Left hindlimb (tissue), 1 donor: Measurements from ENCODE around the gene RHOT1.
"Not testable (repeated sequence)": the region's sequence is repeated elsewhere in the genome, so short reads cannot be mapped to it uniquely, and the experiment has no call there.

Experiments used
- DNase-seq: peaks from one replicate; pipeline ENCODE4 v3.0.0-alpha.2; 2018

Gene RHOT1

GRCh38 chr17:32142038-32142856 lies at the start of gene RHOT1:
Gene RHOT1, plus strand, starts transcription at chr17:32142502. Its CDS starts 191 bp downstream, at chr17:32142693.
- peak; percentile 88 for DNase-seq

GRCh38 chr17:32099686-32100085 lies 42.6 kb upstream of the RHOT1 start:
- DNase-seq: no peak

GRCh38 chr17:32100323-32100722 lies 42.0 kb upstream of the RHOT1 start:
- not testable (repeated sequence) for DNase-seq

GRCh38 chr17:32100971-32101631 lies 41.2 kb upstream of the RHOT1 start:
- no peak for DNase-seq

DNA sequence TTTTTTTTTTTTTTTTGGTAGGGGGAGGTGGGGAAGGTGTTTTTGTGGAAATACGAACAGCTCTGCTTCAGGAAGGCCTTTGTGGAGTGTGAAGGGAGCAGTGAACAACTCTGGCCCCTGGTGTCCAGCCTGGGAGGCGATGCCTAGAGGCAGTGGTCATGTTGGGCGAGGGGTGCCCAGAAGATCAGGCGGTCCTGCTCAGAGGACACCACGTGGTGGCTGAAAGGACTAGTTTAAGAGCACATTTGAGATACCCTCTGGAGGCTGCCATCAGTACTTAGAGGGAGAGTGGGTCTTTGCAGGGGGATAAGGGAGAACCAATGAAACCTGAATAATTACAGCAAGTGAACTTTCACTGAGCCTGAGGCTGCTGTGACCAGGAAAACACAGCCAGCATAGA lies 40.1 kb upstream of the RHOT1 start:
- DNase-seq: no peak

DNA sequence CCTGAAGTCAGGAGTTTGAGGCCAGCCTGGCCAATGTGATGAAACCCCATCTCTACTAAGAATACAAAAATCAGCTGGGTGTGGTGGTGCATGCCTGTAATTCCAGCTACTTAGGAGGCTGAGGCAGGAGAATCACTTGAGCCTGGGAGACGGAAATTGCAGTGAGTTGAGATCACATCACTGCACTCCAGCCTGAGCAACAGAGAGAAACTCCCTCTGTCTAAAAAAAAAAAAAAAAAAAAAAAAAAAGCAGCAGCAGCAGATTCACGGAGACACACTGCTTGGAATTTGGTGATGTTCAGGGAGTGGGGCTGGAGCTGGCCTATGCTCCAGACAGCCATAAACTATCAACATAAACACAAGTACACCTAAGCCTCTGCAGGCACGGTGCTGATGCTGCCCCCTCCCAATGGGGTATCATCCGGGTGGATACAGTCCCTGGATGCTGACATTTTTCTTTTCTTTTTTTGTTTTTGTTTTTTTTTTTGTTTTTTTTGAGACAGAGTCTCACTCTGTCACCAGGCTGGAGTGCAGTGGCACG lies 39.6 kb upstream of the RHOT1 start:
- DNase-seq: no peak

GRCh38 chr17:32103476-32104113 lies 38.7 kb upstream of the RHOT1 start:
- no peak for DNase-seq

DNA sequence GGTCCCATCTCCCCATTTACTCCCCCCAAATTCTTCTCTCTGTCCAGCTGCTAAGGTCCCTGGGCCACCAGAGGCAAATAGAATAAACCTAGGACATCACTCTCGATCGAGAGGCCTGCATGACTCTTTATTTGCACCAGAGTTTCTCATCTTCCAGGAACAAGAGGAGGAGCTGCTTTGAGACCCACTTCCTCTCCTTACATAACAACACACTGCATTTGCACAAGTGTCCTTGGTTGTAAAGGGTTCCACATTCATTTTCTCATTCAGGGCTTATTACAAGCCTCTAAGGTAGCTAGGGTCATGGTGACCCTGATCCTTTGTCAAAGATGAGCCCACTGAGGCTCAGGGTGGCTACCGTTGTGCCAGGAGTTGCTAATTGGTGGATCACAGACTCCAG lies 38.1 kb upstream of the RHOT1 start:
- DNase-seq: no peak

DNA sequence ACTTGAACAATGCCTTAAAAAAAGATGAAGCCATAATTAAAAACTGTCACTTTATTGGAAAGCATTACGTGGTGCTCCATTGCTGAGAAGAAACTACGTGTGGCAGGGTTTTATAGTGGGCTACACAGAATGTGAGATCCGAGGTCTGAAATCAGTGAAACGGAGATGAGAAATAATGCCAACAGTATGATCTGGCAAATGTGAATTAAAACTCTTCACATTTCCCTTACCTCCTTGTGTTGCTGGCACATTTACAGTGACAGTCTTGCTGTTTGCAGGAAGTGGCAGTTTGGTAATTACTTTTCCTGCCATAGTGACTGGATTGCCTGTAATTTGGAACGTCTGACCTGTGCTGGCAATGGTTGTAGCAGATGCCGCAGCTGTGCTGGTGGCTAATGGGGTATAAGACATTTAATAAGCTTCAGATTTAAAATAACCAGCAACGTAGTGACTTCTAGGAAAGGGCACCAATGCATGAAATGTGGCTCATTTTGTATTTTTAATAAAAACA lies 35.8 kb upstream of the RHOT1 start:
- not testable (repeated sequence) for DNase-seq

DNA sequence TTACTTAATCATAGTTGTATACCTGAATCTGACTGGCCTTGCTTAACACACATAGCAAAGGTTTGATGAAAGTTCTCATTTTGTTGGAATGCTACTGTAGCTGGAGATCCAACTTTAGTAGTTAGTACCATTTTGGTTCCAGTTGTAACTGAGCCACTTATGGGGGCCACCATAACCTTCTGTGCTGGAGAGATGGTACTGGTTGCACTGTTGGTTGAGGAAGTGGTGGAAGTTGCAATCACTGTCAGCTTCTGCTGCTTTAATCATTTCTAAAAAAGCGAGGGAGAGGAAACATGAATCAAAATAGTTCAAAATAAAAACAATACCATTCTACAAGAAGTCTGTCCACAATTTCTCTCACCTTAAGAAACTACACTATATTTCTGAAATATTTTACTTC lies 35.1 kb upstream of the RHOT1 start:
- DNase-seq: not testable (repeated sequence)

DNA sequence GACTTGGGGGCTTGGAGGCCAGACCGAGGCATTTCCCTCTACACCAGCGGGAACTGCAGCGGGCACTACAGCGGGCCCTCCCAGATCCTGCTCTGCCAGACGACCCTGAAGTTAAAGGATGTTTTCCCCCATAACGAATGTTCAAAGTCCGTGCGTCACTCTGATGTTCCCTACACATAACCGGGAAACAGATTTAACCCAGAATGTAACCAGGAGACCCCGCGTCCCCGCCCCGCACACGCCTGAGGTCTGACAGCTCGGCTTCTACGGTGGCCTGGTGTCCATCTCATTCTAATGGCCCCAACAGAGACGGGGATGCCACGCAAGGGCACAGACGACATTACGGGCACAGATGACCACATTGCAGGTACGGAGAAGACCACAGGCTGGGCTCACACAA lies 31.7 kb upstream of the RHOT1 start:
- no peak for DNase-seq

DNA sequence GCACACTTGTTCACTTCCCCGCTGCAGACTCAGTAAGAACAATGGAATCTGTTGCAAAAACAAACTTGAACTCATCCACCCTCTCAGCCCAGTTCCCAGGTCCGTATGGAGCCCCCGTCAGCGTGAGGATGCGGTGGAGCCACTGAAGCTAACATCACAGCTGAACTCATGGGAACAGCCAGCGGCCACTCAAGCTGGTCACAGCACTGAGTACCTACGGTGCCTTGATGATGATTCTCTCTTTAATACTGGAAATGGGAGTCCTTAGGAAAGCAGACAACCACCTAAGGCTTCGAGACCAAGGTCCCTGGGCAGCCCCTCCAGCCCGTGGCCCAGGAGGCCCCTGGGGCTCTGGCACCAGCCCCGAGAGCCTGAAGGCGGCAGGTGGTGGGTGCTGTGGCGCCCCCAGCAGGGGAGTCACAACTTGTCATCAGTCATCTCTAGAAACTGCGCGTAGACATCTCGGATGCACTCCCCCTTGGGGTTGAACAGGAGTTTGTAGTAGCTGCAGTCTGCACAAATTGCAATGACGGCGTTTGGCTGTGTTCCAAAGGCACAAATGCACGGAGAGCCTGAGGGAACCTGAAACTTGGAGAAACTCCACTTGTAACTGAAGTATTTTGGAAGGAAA lies 31.0 kb upstream of the RHOT1 start:
- DNase-seq: peak; percentile 72

DNA sequence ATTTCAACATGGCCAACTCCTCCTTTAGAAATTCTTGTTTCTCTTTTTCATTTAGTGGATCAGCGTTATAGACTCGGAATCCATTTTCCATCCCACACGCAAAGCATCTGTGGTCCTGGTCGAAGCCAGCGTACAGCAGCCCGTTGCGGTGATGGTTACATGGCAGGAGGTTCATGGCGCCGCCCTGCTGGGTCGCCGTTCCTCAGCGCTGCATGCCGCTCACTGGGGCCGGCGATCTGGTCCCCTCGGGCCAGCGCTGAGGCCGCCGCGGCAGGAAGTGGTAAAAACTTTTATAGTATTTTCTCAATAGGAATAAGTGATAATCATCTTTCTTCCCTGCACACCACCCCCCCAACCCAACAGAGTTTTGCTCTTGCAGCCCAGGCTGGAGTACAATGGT lies 29.9 kb upstream of the RHOT1 start:
- no peak for DNase-seq

- no peak for DNase-seq
Observed at GRCh38 chr17:32114536-32114935, 27.8 kb upstream of the RHOT1 start.

- not testable (repeated sequence) for DNase-seq
Observed at GRCh38 chr17:32115546-32115945, 26.8 kb upstream of the RHOT1 start.

GRCh38 chr17:32116937-32117336 lies 25.4 kb upstream of the RHOT1 start:
- no peak for DNase-seq

GRCh38 chr17:32117399-32117798 lies 24.9 kb upstream of the RHOT1 start:
- no peak for DNase-seq

DNA sequence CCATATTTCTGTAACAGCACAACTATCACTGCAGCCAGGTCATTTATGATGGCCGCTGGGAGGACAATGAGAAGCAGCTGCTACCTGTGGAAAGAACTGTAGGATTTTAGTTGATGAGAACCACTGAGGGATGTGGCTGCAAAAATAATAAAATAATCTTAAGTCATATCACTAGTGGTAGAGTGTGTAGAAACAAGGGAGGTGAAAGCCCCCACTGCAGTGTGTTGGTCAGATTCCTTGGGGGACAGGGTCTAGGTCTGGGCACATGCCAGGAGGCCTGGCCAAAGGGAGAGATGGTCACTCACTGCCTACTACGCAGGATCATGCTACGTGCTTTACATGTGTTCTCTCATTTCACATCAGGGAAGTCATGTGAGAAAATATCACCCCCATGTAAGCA lies 24.2 kb upstream of the RHOT1 start:
- DNase-seq: not testable (repeated sequence)

- no peak for DNase-seq
Observed at GRCh38 chr17:32118835-32119234, 23.5 kb upstream of the RHOT1 start.

DNA sequence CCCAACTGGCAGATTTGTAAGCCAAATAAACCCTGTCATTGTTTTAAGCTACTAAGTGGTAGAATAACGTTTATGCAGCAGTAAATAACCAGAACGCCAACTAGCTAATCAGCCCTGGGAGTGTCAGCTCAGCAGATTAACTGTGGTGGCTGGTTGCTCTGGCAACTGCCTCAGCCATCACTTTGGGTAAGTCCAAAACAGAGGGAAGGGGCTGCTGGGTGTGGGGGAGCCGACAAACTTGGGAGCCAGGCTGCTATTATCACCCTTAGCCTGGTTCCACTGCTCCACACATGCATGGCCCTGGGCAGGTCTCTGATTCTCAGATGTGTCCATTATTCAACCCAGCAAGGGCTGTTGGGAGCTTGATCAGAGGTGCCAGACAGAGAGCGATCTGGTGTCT lies 22.2 kb upstream of the RHOT1 start:
- no peak for DNase-seq

DNA sequence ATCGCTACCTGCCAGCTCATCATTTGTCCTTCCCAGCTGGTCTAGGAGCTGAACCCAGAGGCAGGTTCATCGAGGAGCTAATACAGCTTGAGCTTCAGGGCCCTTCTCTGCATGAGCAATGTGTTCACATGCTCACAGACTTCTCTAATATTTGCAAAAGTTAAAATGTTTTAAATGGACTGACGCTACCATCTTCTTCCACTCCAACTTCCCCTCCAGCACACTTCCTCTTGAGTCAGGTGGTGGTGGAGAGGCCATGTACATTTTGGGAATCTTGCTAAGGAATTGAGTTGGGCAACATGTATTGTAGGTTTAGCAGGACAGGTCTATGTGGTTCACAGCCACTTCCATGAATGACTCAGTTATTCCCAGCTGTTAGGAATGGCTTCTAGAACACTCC lies 21.6 kb upstream of the RHOT1 start:
- no peak for DNase-seq

GRCh38 chr17:32123782-32124181 lies 18.5 kb upstream of the RHOT1 start:
- DNase-seq: no peak
